Activated CD4-positive, CD25-positive, alpha-beta regulatory T cell treated with anti-CD3 and anti-CD28 coated beads, Interleukin-2, amount 50 U/mL, for 72 hours (primary cell): Measurements from ENCODE around the gene KATNAL1.
A peak's percentile ranks its signal among the peaks of the same experiment; 100 is the strongest.

Source experiments
- DNase-seq: peaks from one replicate; pipeline ENCODE4 v3.0.0; 2021

KATNAL1 gene

GRCh38 chr13:30307194-30307970, at the start of gene KATNAL1:
TSS of gene KATNAL1 (minus strand) at chr13:30307551. CDS start at chr13:30283777, 23,774 bp downstream.
- DNase-seq: no peak

- DNase-seq: no peak
Observed at GRCh38 chr13:30355839-30356238, 48.5 kb upstream of the KATNAL1 start.

GRCh38 chr13:30355384-30355699, 48.0 kb upstream of the KATNAL1 start:
- DNase-seq: no peak

- DNase-seq: no peak
Observed at GRCh38 chr13:30354493-30355383, 47.4 kb upstream of the KATNAL1 start.

- DNase-seq: no peak
Observed at GRCh38 chr13:30353471-30354215, 46.3 kb upstream of the KATNAL1 start.

GRCh38 chr13:30353060-30353459, 45.7 kb upstream of the KATNAL1 start:
- no peak for DNase-seq

GRCh38 chr13:30352121-30352520, 44.8 kb upstream of the KATNAL1 start:
- DNase-seq: no peak

GRCh38 chr13:30346789-30347167, 39.4 kb upstream of the KATNAL1 start:
- no peak for DNase-seq

GRCh38 chr13:30346153-30346788, 38.9 kb upstream of the KATNAL1 start:
- peak; percentile 75 for DNase-seq

- DNase-seq: no peak
Observed at GRCh38 chr13:30345426-30346100, 38.2 kb upstream of the KATNAL1 start.

GRCh38 chr13:30341815-30342570, 34.6 kb upstream of the KATNAL1 start:
- no peak for DNase-seq

GRCh38 chr13:30340331-30341250, 33.2 kb upstream of the KATNAL1 start:
- no peak for DNase-seq

- no peak for DNase-seq
Observed at GRCh38 chr13:30339738-30340330, 32.5 kb upstream of the KATNAL1 start.

GRCh38 chr13:30338952-30339351, 31.6 kb upstream of the KATNAL1 start:
- no peak for DNase-seq

- DNase-seq: no peak
Observed at GRCh38 chr13:30338331-30338851, 31.0 kb upstream of the KATNAL1 start.

- DNase-seq: no peak
Observed at GRCh38 chr13:30337061-30337610, 29.8 kb upstream of the KATNAL1 start.

- DNase-seq: no peak
Observed at GRCh38 chr13:30334663-30335386, 27.5 kb upstream of the KATNAL1 start.

- no peak for DNase-seq
Observed at GRCh38 chr13:30333616-30334015, 26.3 kb upstream of the KATNAL1 start.
